K562 (cell line): ENCODE measurements around the gene CCDC60. TPM values are rescaled to one million over a fixed set of nuclear protein-coding genes. Genes with fewer than 3 reads are reported as not detected.

Experiments used
- ATAC-seq: fragments of 200-7000 bp; cut with Tn5 transposase; 3 replicates; pipeline ENCODE4 v1.9.1; 2020; ENCODE audit warnings: moderate library complexity
- BruUV-seq: library from RNA; stranded (reverse); fragments of 400-500 nt; replicated peaks from 2 replicates; lab custom pipeline; 2021; lab: Mats Ljungman, UMichigan
- CTCF ChIA-PET: fragments of 300-600 bp; formaldehyde crosslinking; extraction: SDS; loops from one replicate; lab custom pipeline; 2021; ENCODE audit warnings: low intra/inter-chr PET ratio; lab: Yijun Ruan, JAX
- POLR2A ChIA-PET: fragments of 300-600, 350-650 bp; sonication (Branson Sonifier 250); formaldehyde crosslinking; extraction: SDS; loops from one replicate; lab custom pipeline; 2021; ENCODE audit warnings: antibody characterized with exemption, inconsistent platforms; lab: Yijun Ruan, JAX
- DNase-seq, 4 experiments: peaks; one replicate each; pipeline versions ENCODE4 v3.0.0 to v3.0.0-alpha.2; 2011 to 2018; ENCODE audit warnings: low spot score in 3 of 4, mixed read lengths in 3 of 4; ENCODE audit errors: extremely low read depth in 1 of 4
- FAIRE-seq: peaks from 2 replicates; lab custom pipeline; 2011; peaks lifted over from hg19 to GRCh38; lab: Jason Lieb, UNC
- H2AFZ ChIP-seq: 2 replicates; pipeline ENCODE4 v1.6.0; 2011; ENCODE audit warnings: low read depth, low read length, control low read depth, inconsistent platforms
- H3K27ac ChIP-seq: fragments of 200-600 bp; 3 replicates; pipeline ENCODE4 v1.8.0; 2011; ENCODE audit warnings: low read depth, mild to moderate bottlenecking, control low read depth, inconsistent platforms, low read length, moderate library complexity, mixed read lengths; ENCODE audit errors: extremely low read depth
- H3K27me3 ChIP-seq, 2 experiments: fragments of 300-600 bp in 1 of 2; 2 replicates in 1 of 2; 3 replicates in 1 of 2; pipeline versions ENCODE4 v1.6.0 to v1.8.0; 2011; ENCODE audit warnings: inconsistent platforms in 2 of 2, low read length in 2 of 2, mild to moderate bottlenecking in 1 of 2, mixed read lengths in 1 of 2, moderate library complexity in 1 of 2; ENCODE audit not compliant: control insufficient read depth in 2 of 2, insufficient read depth in 2 of 2
- H3K36me3 ChIP-seq: fragments of 300-600 bp; 3 replicates; pipeline ENCODE4 v1.8.0; 2011; ENCODE audit warnings: mild to moderate bottlenecking, low read length, inconsistent platforms; ENCODE audit not compliant: control insufficient read depth, insufficient read depth
- H3K4me1 ChIP-seq, 2 experiments: fragments of 200-600 bp in 1 of 2; replicated peaks in 1 of 2; 2 replicates in 1 of 2; 3 replicates in 1 of 2; pipeline versions ENCODE4 v1.5.1 to v1.8.0; 2011; ENCODE audit warnings: inconsistent platforms in 2 of 2, low read length in 2 of 2, mild to moderate bottlenecking in 1 of 2, mixed read lengths in 1 of 2, moderate library complexity in 1 of 2; ENCODE audit not compliant: control insufficient read depth in 2 of 2, insufficient read depth in 2 of 2
- H3K4me2 ChIP-seq: 2 replicates; pipeline ENCODE4 v1.6.1; 2011; ENCODE audit warnings: low read length, control low read depth, inconsistent platforms, mixed read lengths; ENCODE audit not compliant: insufficient read depth
- H3K4me3 ChIP-seq: fragments of 200-600 bp; sonication (generic), shearing (Covaris generic); 2 replicates; pipeline ENCODE4 v1.5.1; 2016; ENCODE audit warnings: control low read depth, inconsistent platforms
- H3K79me2 ChIP-seq: fragments of 200-600 bp; 3 replicates; pipeline ENCODE4 v1.8.0; 2011; ENCODE audit warnings: low read length, inconsistent platforms; ENCODE audit not compliant: control insufficient read depth, insufficient read depth
- H3K9ac ChIP-seq, 2 experiments: 2 replicates each; pipeline versions ENCODE4 v1.6.0 to v1.6.1; 2011; ENCODE audit warnings: low read depth in 2 of 2, low read length in 2 of 2, control low read depth in 1 of 2, inconsistent platforms in 1 of 2, mild to moderate bottlenecking in 1 of 2, mixed read lengths in 1 of 2; ENCODE audit not compliant: insufficient read depth in 1 of 2
- H3K9me1 ChIP-seq: one replicate; pipeline ENCODE4 v1.6.0; 2011; ENCODE audit warnings: inconsistent platforms, mild to moderate bottlenecking, low read length, moderate library complexity; ENCODE audit not compliant: control insufficient read depth, insufficient read depth
- H3K9me3 ChIP-seq: replicated peaks from 2 replicates; pipeline ENCODE4 v1.5.1; 2011; ENCODE audit warnings: low read depth, low read length, inconsistent platforms; ENCODE audit not compliant: control insufficient read depth, insufficient read depth
- H4K20me1 ChIP-seq: replicated peaks from 2 replicates; pipeline ENCODE4 v1.6.1; 2011; ENCODE audit warnings: low read length, inconsistent platforms, mixed read lengths; ENCODE audit not compliant: control insufficient read depth, insufficient read depth
- CTCFL ChIP-seq: IDR thresholded peaks from 2 replicates; pipeline ENCODE4 v1.6.1; 2011; ENCODE audit warnings: borderline replicate concordance, low read depth, mild to moderate bottlenecking, moderate library complexity, low read length; ENCODE audit not compliant: insufficient read depth, poor library complexity, severe bottlenecking
- ETV5 ChIP-seq: sonication (generic); formaldehyde crosslinking; IDR thresholded peaks from 2 replicates; pipeline ENCODE4 v1.4.0; 2020; ENCODE audit warnings: low read depth, mild to moderate bottlenecking, missing genetic modification reagents
- HMG20B ChIP-seq: fragments of 250-450 bp; sonication (Bioruptor Pico); IDR thresholded peaks from 2 replicates; pipeline ENCODE4 v1.5.0; 2021; ENCODE audit warnings: mild to moderate bottlenecking
- NR1H2 ChIP-seq: sonication (generic); formaldehyde crosslinking; IDR thresholded peaks from 2 replicates; pipeline ENCODE4 v1.4.0; 2020; ENCODE audit warnings: mild to moderate bottlenecking, missing genetic modification reagents
- OTX1 ChIP-seq: fragments of 450-650 bp; formaldehyde crosslinking; IDR thresholded peaks from 2 replicates; pipeline ENCODE4 v1.4.0; 2022; ENCODE audit warnings: mild to moderate bottlenecking
- SRF ChIP-seq, 2 experiments: fragments of 250-450, 450-650 bp in 1 of 2; sonication (Bioruptor Pico) in 1 of 2; sonication (generic) in 1 of 2; formaldehyde crosslinking; IDR thresholded peaks; 2 replicates each; pipeline versions ENCODE4 v1.5.0 to v1.5.1; 2020 to 2022; ENCODE audit warnings: mild to moderate bottlenecking in 1 of 2, missing genetic modification reagents in 1 of 2
- ZNF197 ChIP-seq: fragments of 200-800 bp; sonication (Bioruptor generic); IDR thresholded peaks from 2 replicates; pipeline ENCODE4 v1.6.1; 2016; ENCODE audit warnings: low read depth, missing genetic modification characterization, missing compliant biosample characterization
- ZNF717 ChIP-seq: fragments of 250-450 bp; sonication (Bioruptor Pico); IDR thresholded peaks from 2 replicates; pipeline ENCODE4 v1.5.0; 2021
- ZNF766 ChIP-seq: fragments of 200-800 bp; sonication (Bioruptor generic); conservative IDR thresholded peaks from 2 replicates; pipeline ENCODE4 v1.6.1; 2016; ENCODE audit warnings: missing genetic modification characterization, missing compliant biosample characterization
- WGBS: fragments of 100-300 bp; shearing (Covaris generic); methylation state at CpG from one replicate; pipeline ENCODE4 v1.1.6; 2016; ENCODE audit warnings: low coverage, mixed read lengths; ENCODE audit not compliant: insufficient coverage; ENCODE audit errors: missing lambda C conversion rate; 5-methylcytosine and 5-hydroxymethylcytosine counted together
- in situ Hi-C: fragments of 300-500 bp; cut with MboI; formaldehyde crosslinking; loops from 4 replicates; pipeline ENCODE4 v1.15.0; 2018; ENCODE audit warnings: inconsistent platforms, mixed read lengths
- intact Hi-C: fragments of 100-400 bp; cut with micrococcal nuclease; formaldehyde crosslinking; loops from 2 replicates; pipeline ENCODE4 v1.14.2; 2022
- polyA plus RNA-seq, 8 experiments: library from polyadenylated mRNA; depleted of rRNA in 4 of 8; stranded (reverse) in 5 of 8; unstranded in 3 of 8; fragments of >200 nt; fragmentation: Nextera tagmentation in 2 of 8; fragmentation: Illumina TruSeq in 1 of 8; extraction: Ambion mirVana in 2 of 8; extraction: Trizol in 1 of 8; gene quantifications; 2 replicates each; pipeline versions ENCODE4 v1.2.1 to v1.2.3, GENCODE V29; 2011 to 2014; ENCODE audit warnings: inconsistent platforms in 1 of 8, missing spikeins in 1 of 8
- total RNA-seq, 7 experiments: library from RNA; depleted of rRNA in 6 of 7; stranded (reverse); fragments of >200 nt in 6 of 7; fragmentation: Illumina TruSeq in 2 of 7; extraction: Trizol in 2 of 7; gene quantifications; 2 replicates each; pipeline versions ENCODE4 v1.2.1 to v1.2.3, GENCODE V29; 2011 to 2021; ENCODE audit warnings: low replicate concordance in 1 of 7

The CCDC60 gene
- total and polyA plus RNA-seq, 9 of the 15 experiments (the other 6 are each of a cell fraction or from before 2014, with no cell fraction given): not detected

- WGBS: 0% methylated on average over 1 of the region's 2 CpGs
- no peak for ATAC-seq
- no peak overlapping the region for H3K4me3 ChIP-seq
These were observed 39.1 kb downstream of the CCDC60 start for GRCh38 chr12:119373666-119374065.

GRCh38 chr12:119374635-119375034 lies 40.1 kb downstream of the CCDC60 start:
- Histone ChIP-seq H3K27me3 (peaks cover 0 to 11% of the 10 kb centered on the region in 2 experiments; a peak in 2 of 5 replicates), H3K9me1 (no peaks in the 10 kb centered on the region)
- no TSS peak for BruUV-seq
- DNase-seq (no peak), FAIRE-seq (no peak)
- 2% methylated on average over 4 of the region's 4 CpGs for WGBS
- TF ChIP-seq CTCFL: no peak
- no peak for TF ChIP-seq ZNF766 (CRISPR knock-in tag)
- TF ChIP-seq SRF (CRISPR knock-in tag; IDR thresholded peaks at IDR 0.05): peak in 1 of 2 experiments; percentile 35; a peak in 1 of 4 replicates
- no peak for TF ChIP-seq ZNF717 (CRISPR knock-in tag)
- TF ChIP-seq, all 486 proteins: peak for 1
- Histone ChIP-seq H3K4me2 (no peak overlapping the region), H2AFZ (no peak overlapping the region), H3K36me3 (no peaks in the 10 kb centered on the region), H3K9ac (no peak overlapping the region), H3K79me2 (no peaks in the 10 kb centered on the region), H4K20me1 (no peaks in the 10 kb centered on the region), H3K4me1 (no peaks in the 10 kb centered on the region), H3K27ac (no peak overlapping the region), H3K9me3 (no peaks in the 10 kb centered on the region), H3K4me3 (no peak overlapping the region)
- CTCF ChIA-PET: no interaction called here
- POLR2A ChIA-PET: no interaction called here
- no peak for ATAC-seq
- in situ Hi-C loops (no loop called here), intact Hi-C loops (no loop called here)

More at GRCh38 chr12:119373666-119374065, 39.1 kb downstream of the CCDC60 start:
- CTCF ChIA-PET: interaction anchor here (0.7 kb wide), 1 partner anchor 52 kb away, joined by 3 read pairs; no protein-coding TSS in a partner anchor
- Histone ChIP-seq H3K4me2 (no peak overlapping the region), H3K27ac (no peak overlapping the region), H2AFZ (no peak overlapping the region), H3K9ac (no peak overlapping the region), H3K9me1 (no peaks in the 10 kb centered on the region), H3K36me3 (no peaks in the 10 kb centered on the region), H3K9me3 (no peaks in the 10 kb centered on the region), H3K4me1 (no peaks in the 10 kb centered on the region), H4K20me1 (no peaks in the 10 kb centered on the region), H3K27me3 (peaks cover 0 to 11% of the 10 kb centered on the region in 2 experiments; a peak in 2 of 5 replicates), H3K79me2 (no peaks in the 10 kb centered on the region)
- TF ChIP-seq HMG20B (CRISPR knock-in tag): no peak
- TF ChIP-seq NR1H2 (CRISPR knock-in tag): no peak
- TF ChIP-seq ZNF197 (CRISPR knock-in tag): no peak
- no peak for TF ChIP-seq OTX1 (CRISPR knock-in tag)
- no peak for TF ChIP-seq ETV5 (CRISPR knock-in tag)
- BruUV-seq: no TSS peak
- in situ Hi-C loops: no loop called here
- peak; percentile 32 for FAIRE-seq
- POLR2A ChIA-PET: interaction anchor here (0.6 kb wide), 1 partner anchor 20 kb away, joined by 3 read pairs; no protein-coding TSS in a partner anchor
- no peak for DNase-seq
- intact Hi-C loops: no loop called here
